Fibroblast of peridontal ligament (primary cell): ENCODE measurements around the gene BRMS1.
"Not testable (repeated sequence)": the region's sequence is repeated elsewhere in the genome, so short reads cannot be mapped to it uniquely, and the experiment has no call there.

Experiments
- DNase-seq: peaks from one replicate; pipeline ENCODE4 v3.0.0-alpha.2; 2010; ENCODE audit errors: extremely low read depth

BRMS1 gene

GRCh38 chr11:66363187-66363601 lies 18.3 kb upstream of the BRMS1 start:
- no peak for DNase-seq

- DNase-seq = no peak
These were observed 17.7 kb upstream of the BRMS1 start for GRCh38 chr11:66362481-66363147.

GRCh38 chr11:66361502-66361941 lies 16.6 kb upstream of the BRMS1 start:
- DNase-seq = no peak

GRCh38 chr11:66360406-66361073 lies 15.6 kb upstream of the BRMS1 start:
- no peak for DNase-seq

GRCh38 chr11:66359662-66360087 lies 14.8 kb upstream of the BRMS1 start:
- DNase-seq = no peak

GRCh38 chr11:66350560-66351235 lies 5.8 kb upstream of the BRMS1 start:
- DNase-seq = not testable (repeated sequence)

GRCh38 chr11:66349084-66349386 lies 4.1 kb upstream of the BRMS1 start:
- no peak for DNase-seq

DNA sequence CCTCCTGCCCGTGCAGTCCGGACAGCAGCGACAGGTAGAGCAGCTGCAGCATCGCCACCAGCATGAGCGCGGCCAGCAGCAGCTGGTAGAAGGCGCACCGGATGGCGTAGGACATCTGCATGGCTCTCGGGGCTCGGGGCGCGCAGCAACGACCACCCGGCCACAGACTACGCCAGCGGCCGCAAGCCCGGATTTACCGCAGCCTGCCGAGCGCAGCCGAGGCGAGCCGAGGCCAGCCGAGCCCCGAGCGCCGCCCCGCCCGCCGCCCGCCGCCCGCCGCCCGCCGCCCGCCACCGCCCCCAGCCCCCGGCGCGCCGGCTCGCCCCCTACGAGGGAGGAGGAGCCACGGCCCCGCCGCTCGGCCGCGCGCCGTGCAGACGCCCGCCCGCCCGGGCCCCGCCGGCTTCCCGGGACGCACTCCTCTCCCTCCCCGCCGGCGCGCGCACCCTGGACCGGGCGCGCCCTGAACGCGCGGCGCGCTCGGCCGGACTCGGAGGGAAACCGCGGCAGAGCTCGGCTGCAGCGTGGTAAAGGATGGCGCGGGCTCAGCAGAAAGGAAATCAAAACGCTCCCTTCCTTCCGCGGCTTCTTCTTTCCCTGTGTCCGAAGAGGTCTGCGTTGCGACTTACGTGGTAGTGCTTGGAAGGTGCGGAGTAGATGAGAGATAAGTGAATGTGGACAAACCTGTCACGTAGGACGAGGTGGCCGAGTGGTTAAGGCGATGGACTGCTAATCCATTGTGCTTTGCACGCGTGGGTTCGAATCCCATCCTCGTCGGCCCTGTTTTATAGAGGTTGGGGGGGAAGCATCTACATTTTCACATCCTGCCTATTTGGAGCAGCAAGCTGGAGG lies 2.7 kb upstream of the BRMS1 start, which contains the start of gene B4GAT1:
TSS of gene B4GAT1 (minus strand) at position 205 of the 852 bp plus-strand sequence. CDS start at position 121, 84 bp downstream.
- peak; percentile 94 for DNase-seq

GRCh38 chr11:66346476-66347424 lies 1.8 kb upstream of the BRMS1 start:
- DNase-seq = no peak

DNA sequence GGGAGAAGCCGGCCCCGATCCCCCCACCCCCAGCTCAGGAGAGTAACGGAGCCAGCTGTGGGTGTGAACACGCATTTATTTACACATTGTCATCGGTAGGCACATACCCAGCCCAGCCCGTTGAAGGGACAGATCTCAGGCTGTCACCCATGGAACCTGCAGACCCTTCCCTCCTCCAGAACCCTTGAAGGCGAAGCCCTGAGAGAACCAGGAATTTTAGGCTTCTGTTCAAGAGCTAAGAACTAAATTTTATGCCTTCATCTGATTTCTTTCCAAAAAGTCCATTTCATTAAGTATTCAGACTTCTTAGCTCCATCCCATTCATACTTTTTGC lies 379 bp upstream of the BRMS1 start:
- no peak for DNase-seq

DNA sequence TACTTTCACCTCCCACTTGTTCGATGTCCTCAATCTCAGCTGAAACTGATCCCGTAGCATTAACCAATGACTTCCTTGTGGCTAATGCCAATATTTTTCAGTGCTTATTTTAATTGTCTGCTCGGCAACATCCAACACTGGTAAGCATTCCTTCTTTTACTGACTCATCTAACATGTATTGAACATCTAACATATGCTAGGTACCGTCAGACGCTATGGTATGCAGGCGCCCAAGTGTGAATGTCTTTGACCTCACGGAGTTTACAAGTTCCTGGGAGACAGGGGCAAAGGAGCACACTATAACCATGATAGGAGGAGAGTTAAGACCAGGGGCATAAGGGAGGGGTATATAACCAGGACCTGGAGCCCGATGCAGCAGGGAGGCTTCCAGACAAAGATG lies 1.7 kb downstream of the BRMS1 start:
- DNase-seq = no peak

DNA sequence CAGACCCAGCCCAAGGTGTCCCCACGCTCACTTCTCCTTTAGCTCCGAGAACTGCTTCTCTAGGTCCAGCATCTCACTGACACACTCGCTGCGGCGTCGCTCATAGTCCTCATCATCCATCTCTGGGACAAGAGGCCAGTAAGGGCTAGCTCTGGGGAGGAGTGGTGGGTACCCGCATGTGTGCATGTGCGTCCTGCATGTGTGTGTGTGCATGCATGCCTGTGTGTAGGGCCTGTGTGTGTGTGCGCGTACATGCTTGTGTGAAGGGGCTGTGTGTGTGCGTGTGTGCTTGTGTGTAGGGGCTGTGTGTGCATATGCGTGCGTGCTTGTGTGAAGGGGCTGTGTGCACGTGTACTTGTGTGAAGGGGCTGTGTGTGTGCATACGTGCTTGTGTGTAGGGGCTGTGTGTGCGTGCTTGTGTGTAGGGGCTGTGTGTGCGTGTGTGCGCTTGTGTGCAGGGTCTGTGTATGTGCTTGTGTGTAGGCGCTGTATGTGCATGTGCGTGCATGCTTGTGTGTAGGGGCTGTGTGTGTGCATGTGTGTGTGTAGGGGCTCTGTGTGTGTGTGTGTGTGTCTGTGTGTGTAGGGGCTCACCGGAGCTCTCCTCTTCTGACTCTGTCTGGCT lies 3.3 kb downstream of the BRMS1 start:
- no peak for DNase-seq

DNA sequence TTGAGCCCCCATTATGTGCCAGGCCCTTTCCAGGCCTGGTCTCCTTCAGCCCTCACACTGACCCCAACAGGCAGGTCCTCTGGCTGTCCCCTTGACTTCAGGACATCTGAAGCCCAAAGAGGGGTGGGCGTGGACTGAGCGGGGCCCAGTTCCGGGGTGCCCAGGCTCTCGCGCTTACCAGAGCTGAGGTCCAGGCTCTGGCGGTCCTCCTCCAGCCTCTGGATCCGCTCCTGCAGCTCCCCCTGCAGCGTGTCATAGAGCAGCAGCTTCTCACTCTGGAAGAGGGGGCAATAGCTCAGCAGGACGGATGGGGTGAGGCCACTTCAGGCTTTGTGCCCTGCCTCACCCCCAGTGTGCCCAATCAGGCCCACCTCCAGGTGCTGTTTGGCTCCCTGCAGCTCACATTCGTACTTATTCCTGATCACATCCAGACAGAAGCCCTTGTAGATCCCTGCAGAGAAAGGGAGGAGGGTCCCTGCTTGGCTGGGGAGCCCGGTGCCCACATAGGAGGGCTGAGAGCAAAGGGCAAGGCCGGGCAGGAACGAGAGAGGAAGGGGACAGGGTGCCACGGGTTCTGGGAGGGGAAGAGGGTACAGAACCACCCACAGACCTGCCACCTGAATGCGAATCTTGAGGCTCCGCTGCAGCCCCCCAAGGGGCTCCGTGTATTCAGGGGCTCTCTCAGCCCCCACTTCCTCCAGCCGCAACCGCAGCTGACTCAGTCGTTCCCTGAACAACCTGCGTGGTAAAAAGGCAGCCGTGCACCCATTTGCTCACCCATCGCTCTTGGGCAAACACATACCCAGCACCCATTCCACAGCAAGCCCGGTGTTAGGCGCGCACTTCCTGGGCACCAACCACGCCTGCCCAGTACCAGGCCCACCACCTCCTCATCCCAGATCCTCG lies 4.1 kb downstream of the BRMS1 start:
- DNase-seq = no peak

DNA sequence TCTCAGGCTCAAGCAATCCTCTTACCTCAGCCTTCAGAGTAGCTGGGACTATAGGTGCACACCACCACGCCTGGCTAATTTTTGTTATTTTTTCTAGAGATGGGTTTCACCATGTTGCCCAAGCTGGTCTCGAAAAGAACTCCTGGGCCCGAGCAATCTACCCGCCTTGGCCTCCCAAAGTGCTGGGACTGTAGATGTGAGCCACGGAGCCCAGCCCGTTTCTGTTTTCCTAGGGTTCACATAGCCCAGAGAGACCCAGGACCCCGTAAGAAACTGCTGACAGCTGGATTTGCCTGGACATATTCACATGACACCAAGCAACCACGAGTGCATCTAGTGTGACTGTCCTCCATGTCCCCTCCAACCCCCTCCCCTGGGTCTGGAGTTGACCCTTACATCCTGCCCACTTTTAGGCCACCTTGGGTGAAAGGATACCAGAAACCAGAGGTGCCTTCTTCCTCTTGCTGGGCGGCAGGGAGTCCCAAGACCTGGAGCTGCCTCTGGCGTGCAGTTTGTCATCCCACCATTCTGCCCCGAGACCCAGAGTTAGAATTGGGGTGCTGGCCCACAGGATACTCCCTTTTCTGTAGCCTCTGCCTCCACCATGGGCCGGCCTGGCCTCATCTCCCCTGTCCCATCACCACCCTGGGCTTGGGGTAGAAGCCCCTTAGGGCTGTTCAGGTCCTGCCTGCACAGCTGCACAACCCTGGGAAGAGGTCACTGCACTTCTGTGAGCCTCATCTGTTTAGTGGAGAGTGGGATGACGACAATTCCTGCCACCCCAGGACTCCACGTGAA lies 5.0 kb downstream of the BRMS1 start:
- DNase-seq = no peak

GRCh38 chr11:66339162-66339675 lies 5.7 kb downstream of the BRMS1 start:
- DNase-seq = no peak

DNA sequence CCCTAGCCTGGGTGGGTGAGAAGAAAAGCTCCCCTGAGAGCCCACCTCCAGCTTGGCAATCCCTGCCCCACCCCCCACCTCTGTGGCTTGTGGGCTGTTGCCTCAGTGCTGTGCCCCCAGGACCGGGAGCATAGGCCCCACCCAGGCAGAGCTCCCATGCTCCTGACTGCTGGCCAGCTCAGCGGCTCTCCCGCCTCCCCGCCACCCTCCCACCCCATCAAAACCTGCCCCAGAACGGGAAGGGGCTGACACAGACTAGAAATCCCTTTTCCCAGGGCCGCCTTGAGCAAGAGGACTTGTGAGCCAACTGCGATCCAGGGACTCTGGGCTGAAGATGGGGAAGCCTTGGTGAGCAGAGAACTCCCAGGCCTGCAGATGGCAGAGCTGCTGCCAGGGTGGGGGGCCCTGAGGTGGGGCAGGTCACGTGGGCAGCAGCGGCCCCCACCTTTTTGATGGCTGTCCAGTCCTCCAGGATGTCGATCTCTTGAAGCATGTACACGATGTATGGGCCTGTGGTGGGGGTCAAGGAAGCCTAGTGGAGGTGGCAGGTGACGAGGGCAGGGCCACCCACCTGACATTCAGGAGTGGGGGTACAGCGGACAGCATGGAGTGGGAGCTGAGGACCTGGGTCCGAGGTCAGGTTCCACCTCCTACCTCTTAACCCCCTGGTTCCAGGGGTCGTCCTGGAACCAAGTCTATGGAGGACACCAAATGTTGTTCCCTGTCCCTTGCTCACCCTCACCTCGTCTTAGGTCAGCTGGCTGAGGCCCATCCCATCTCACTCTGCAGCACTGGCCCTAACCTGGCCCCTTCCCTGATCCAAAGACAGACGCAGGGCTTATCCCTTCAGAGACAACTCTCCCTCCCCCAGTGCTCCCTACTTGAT lies 6.4 kb downstream of the BRMS1 start:
- no peak for DNase-seq

GRCh38 chr11:66337103-66337899 lies 7.6 kb downstream of the BRMS1 start:
- no peak for DNase-seq
